Measurements from ENCODE around the gene NOL8. TPM values are rescaled to one million over a fixed set of nuclear protein-coding genes. Genes with fewer than 3 reads are reported as not detected.

Gene NOL8
- total and polyA plus RNA-seq, 12 donors = 9.1 to 27.4 (median 15.0) TPM

DNA sequence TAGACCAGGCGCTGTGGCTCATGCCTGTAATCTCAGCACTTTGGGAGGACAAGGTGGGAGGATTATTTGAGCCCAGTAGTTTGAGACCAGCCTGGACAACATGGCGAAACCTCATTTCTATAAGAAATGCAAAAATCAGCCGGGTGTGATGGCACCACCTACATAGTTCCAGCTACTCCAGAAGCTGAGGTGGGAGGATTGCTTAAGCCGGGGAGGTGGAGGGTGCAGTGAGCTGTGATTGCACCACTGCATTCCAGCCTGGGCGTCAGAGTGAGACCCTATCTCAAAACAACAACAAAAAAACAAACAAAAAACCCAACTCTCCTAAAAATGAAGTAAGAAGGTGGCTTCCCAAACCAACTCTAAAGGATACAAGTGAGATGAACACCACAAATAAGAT lies 54.6 kb downstream of the NOL8 start:
- H3K4me1 ChIP-seq = peaks cover 0 to 4% (median 0%) of the 10 kb centered on the region in 9 donors
- no peaks in the 10 kb centered on the region for H3K9me3 ChIP-seq
- TF ChIP-seq, protein P1, sequence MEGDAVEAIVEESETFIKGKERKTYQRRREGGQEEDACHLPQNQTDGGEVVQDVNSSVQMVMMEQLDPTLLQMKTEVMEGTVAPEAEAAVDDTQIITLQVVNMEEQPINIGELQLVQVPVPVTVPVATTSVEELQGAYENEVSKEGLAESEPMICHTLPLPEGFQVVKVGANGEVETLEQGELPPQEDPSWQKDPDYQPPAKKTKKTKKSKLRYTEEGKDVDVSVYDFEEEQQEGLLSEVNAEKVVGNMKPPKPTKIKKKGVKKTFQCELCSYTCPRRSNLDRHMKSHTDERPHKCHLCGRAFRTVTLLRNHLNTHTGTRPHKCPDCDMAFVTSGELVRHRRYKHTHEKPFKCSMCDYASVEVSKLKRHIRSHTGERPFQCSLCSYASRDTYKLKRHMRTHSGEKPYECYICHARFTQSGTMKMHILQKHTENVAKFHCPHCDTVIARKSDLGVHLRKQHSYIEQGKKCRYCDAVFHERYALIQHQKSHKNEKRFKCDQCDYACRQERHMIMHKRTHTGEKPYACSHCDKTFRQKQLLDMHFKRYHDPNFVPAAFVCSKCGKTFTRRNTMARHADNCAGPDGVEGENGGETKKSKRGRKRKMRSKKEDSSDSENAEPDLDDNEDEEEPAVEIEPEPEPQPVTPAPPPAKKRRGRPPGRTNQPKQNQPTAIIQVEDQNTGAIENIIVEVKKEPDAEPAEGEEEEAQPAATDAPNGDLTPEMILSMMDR (IDR thresholded peaks at IDR 0.05) = no peak
- ATAC-seq (no peak), DNase-seq (no peak)
- no peak overlapping the region for H3K27ac ChIP-seq
- 94 to 96% methylated on average over 5 of the region's 5 CpGs for WGBS, 2 donors
- H3K36me3 ChIP-seq = peaks cover 0 to 100% (median 96%) of the 10 kb centered on the region in 9 donors
- intact Hi-C loops (cut with DNase I) = no loop called here
- H3K27me3 ChIP-seq = no peaks in the 10 kb centered on the region
- H3K4me3 ChIP-seq = no peak overlapping the region

DNA sequence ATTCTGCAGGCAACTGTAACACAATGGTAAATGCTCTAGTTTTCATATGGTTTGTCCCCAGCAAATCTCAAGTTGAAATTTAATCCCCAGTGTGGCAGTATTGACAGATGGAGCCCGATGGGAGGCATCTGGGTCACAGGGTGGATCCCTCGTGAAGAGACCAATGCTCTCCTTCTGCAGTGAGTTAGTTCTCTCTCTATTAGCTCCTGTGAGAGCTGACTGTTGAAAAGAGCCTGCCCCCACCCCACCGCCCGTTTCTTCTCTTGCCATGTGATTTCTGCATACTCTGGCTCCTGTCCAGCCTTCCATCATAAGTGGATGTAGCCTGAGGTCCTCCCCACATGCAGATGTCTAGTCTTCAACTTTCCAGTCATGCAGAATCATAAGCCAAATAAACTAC lies 58.7 kb downstream of the NOL8 start:
- DNase-seq (peak in 1 of 2 donors; percentile 9), ATAC-seq (peak in 1 of 8 donors; percentile 33)
- H3K27ac ChIP-seq = no peak overlapping the region
- TF ChIP-seq, protein P1 (IDR thresholded peaks at IDR 0.05) = no peak
- WGBS, 2 donors = 40 to 56% methylated on average over 4 of the region's 4 CpGs
- peaks cover 8 to 100% (median 94%) of the 10 kb centered on the region in 9 donors for H3K36me3 ChIP-seq
- no peak overlapping the region for H3K4me3 ChIP-seq
- H3K27me3 ChIP-seq = no peaks in the 10 kb centered on the region
- H3K4me1 ChIP-seq = peaks cover 0 to 4% (median 0%) of the 10 kb centered on the region in 9 donors
- intact Hi-C loops (cut with DNase I) = no loop called here
- no peaks in the 10 kb centered on the region for H3K9me3 ChIP-seq

DNA sequence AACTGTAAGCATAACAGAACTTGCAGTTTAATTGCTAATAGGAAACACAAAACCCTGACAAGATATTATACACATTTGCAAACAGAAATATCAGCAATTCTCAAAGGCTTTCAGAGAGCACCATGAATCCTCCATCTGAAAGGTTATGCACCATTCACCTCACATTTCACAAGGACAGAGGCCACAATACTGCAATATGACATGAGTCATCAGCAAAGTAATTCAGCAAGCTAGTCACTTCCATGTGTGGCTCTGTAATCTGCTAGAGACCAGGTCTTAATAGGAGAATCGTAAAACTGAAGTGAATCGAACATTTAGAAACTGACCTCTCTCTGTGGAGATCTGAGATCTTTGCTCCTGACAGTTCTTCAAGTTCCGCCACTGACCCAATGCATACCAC lies 60.0 kb downstream of the NOL8 start:
- Histone ChIP-seq H3K9me3 (no peaks in the 10 kb centered on the region), H3K27me3 (no peaks in the 10 kb centered on the region), H3K36me3 (peaks cover 8 to 100% (median 92%) of the 10 kb centered on the region in 9 donors), H3K4me1 (peaks cover 0 to 4% (median 0%) of the 10 kb centered on the region in 9 donors), H3K4me3 (no peak overlapping the region), H3K27ac (no peak overlapping the region)
- WGBS, 2 donors = 94 to 95% methylated on average over 3 of the region's 3 CpGs
- ATAC-seq (no peak), DNase-seq (no peak)
- intact Hi-C loops (cut with DNase I) = no loop called here
- TF ChIP-seq, protein P1 (IDR thresholded peaks at IDR 0.05) = no peak

DNA sequence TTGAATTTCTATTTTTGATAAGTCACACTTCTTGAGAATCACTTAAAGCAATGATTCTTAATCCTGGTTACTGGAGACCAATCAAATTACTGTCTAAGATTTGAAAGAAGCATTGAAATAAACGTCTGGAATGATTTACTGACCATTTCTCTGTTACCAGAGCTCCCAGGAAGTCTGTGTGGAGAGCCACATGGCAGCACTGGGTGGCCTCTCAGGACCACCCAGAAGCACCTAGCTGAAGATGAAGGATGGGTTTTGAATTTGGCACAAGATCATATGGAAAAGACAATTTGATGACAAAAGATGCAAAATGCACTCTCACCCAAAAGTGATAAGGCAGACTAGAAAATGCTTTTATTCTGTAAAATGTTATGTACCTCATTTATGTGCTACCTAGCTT lies 62.0 kb downstream of the NOL8 start:
- intact Hi-C loops (cut with DNase I) = no loop called here
- H3K36me3 ChIP-seq = peaks cover 7 to 100% (median 87%) of the 10 kb centered on the region in 9 donors
- no peaks in the 10 kb centered on the region for H3K9me3 ChIP-seq
- 52 to 58% methylated on average over 1 of the region's 1 CpG for WGBS, 2 donors
- H3K27ac ChIP-seq = no peak overlapping the region
- H3K4me3 ChIP-seq = no peak overlapping the region
- DNase-seq (no peak), ATAC-seq (no peak)
- TF ChIP-seq, protein P1 (IDR thresholded peaks at IDR 0.05) = no peak
- H3K4me1 ChIP-seq = peaks cover 0 to 4% (median 0%) of the 10 kb centered on the region in 9 donors
- no peaks in the 10 kb centered on the region for H3K27me3 ChIP-seq
